Measurements from ENCODE around the gene TMC1.

GRCh38 chr9:72772661-72773060, 251.3 kb downstream of the TMC1 start:
- TF ChIP-seq CTCF (IDR thresholded peaks at IDR 0.05; ENCODE audit: low read depth, low read length, poor library complexity, severe bottlenecking), result no peak
- no peak for TF ChIP-seq EZH2phosphoT487 (IDR thresholded peaks at IDR 0.05; ENCODE audit: borderline replicate concordance, low read length)
